HG03575 (cell line): ENCODE results near the gene SRBD1.

ENCODE experiments used
- ATAC-seq: cut with Tn5 transposase; IDR thresholded peaks from one replicate; pipeline ENCODE4 v1.9.1; 2021; ENCODE audit not compliant: unreplicated experiment, insufficient number of reproducible peaks, low FRiP score; ENCODE audit errors: extremely low read depth

SRBD1 gene

GRCh38 chr2:45605116-45605515 lies 6.0 kb downstream of the SRBD1 start:
- no peak for ATAC-seq

- no peak for ATAC-seq
Measured at GRCh38 chr2:45602624-45603023, 8.4 kb downstream of the SRBD1 start.

- ATAC-seq = no peak
Measured at GRCh38 chr2:45598545-45598944, 12.5 kb downstream of the SRBD1 start.

GRCh38 chr2:45596761-45597160 lies 14.3 kb downstream of the SRBD1 start:
- ATAC-seq = no peak

GRCh38 chr2:45595721-45596435 lies 15.2 kb downstream of the SRBD1 start:
- ATAC-seq = no peak

- no peak for ATAC-seq
Measured at GRCh38 chr2:45591073-45591472, 20.0 kb downstream of the SRBD1 start.

- ATAC-seq = no peak
Measured at GRCh38 chr2:45588158-45588829, 22.8 kb downstream of the SRBD1 start.

GRCh38 chr2:45586600-45586999 lies 24.5 kb downstream of the SRBD1 start:
- ATAC-seq = no peak

- no peak for ATAC-seq
Measured at GRCh38 chr2:45585267-45585861, 25.7 kb downstream of the SRBD1 start.

- no peak for ATAC-seq
Measured at GRCh38 chr2:45583977-45584376, 27.1 kb downstream of the SRBD1 start.

- ATAC-seq = no peak
Measured at GRCh38 chr2:45582522-45582921, 28.5 kb downstream of the SRBD1 start.

GRCh38 chr2:45578056-45578843 lies 32.8 kb downstream of the SRBD1 start:
- ATAC-seq = no peak

- no peak for ATAC-seq
Measured at GRCh38 chr2:45577441-45577840, 33.6 kb downstream of the SRBD1 start.

- no peak for ATAC-seq
Measured at GRCh38 chr2:45575881-45576280, 35.2 kb downstream of the SRBD1 start.

- ATAC-seq = no peak
Measured at GRCh38 chr2:45572979-45573378, 38.1 kb downstream of the SRBD1 start.

GRCh38 chr2:45571940-45572339 lies 39.1 kb downstream of the SRBD1 start:
- ATAC-seq = no peak

GRCh38 chr2:45570671-45571334 lies 40.3 kb downstream of the SRBD1 start:
- no peak for ATAC-seq

- ATAC-seq = no peak
Measured at GRCh38 chr2:45568935-45569334, 42.1 kb downstream of the SRBD1 start.
